Measurements from ENCODE around the gene FCER2.

The FCER2 gene

DNA sequence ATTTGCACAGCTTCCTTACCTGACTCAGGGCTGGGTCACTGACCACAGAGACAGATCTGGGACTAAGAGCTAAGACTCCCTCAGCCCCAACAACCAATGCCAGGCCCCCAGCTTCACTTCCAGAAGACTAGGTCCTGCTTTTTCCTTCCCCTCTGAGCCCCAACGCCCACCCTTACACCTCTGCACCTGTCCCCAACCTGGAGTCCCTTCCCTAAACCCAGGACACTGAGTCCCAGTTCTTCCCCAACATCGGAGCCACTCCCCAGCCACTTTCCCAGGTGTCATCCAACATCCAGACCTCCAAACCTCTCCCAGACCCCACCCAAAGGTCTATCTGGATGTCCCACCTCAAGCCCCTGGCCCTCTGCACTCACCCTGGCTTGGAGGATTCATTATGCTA, 2.9 kb downstream of the FCER2 start:
- Histone ChIP-seq H3K79me2 (ENCODE audit: insufficient read depth, low read length) (no peaks in the 10 kb centered on the region), H3K4me3 (ENCODE audit: low read depth, low read length, poor library complexity, severe bottlenecking) (no peak overlapping the region), H4K20me1 (ENCODE audit: insufficient read depth, low read length) (no peaks in the 10 kb centered on the region), H3F3A (ENCODE audit: insufficient read depth, low read length) (no peaks in the 10 kb centered on the region), H3K9me2 (ENCODE audit: low read depth, low read length) (no peaks in the 10 kb centered on the region), H3K4me1 (ENCODE audit: insufficient read depth, low read length, severe bottlenecking) (no peaks in the 10 kb centered on the region), H3K9me3 (ENCODE audit: low read length) (no peaks in the 10 kb centered on the region), H3K4me2 (ENCODE audit: low read length) (no peak overlapping the region), H2AFZ (ENCODE audit: low read length) (no peak overlapping the region), H3K9ac (ENCODE audit: low read length) (no peak overlapping the region), H3K27me3 (ENCODE audit: insufficient read depth, low read length) (peaks cover 6% of the 10 kb centered on the region; the same call in 1 of the 2 replicates), H3K36me3 (ENCODE audit: insufficient read depth, low read length) (no peaks in the 10 kb centered on the region), H3K27ac (ENCODE audit: low read depth, low read length, poor library complexity, severe bottlenecking) (no peak overlapping the region)
- TF ChIP-seq, protein P1, sequence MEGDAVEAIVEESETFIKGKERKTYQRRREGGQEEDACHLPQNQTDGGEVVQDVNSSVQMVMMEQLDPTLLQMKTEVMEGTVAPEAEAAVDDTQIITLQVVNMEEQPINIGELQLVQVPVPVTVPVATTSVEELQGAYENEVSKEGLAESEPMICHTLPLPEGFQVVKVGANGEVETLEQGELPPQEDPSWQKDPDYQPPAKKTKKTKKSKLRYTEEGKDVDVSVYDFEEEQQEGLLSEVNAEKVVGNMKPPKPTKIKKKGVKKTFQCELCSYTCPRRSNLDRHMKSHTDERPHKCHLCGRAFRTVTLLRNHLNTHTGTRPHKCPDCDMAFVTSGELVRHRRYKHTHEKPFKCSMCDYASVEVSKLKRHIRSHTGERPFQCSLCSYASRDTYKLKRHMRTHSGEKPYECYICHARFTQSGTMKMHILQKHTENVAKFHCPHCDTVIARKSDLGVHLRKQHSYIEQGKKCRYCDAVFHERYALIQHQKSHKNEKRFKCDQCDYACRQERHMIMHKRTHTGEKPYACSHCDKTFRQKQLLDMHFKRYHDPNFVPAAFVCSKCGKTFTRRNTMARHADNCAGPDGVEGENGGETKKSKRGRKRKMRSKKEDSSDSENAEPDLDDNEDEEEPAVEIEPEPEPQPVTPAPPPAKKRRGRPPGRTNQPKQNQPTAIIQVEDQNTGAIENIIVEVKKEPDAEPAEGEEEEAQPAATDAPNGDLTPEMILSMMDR (IDR thresholded peaks at IDR 0.05; ENCODE audit: low read length): no peak
- TF ChIP-seq EZH2 (IDR thresholded peaks at IDR 0.05; ENCODE audit: borderline replicate concordance, low read length): no peak

DNA sequence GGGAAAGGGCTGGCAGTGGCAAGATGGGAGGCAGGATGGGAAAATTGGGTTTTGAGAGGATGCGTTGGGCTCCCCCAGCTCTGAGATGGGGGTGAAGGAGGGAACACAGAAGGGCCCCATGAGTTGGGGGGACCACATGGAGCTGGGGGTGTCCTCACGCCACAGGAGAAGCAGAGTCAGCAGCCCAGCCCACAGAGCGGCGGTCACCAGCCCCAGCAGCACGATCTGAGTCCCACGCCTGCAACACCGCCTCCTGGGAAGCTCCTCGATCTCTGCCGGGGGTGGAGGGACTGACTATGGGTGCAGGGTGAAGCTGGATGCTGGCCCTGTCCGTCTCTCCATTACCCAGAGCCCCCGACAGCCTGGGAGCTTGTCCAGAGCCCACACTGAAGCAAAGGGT, 3.3 kb downstream of the FCER2 start:
- Histone ChIP-seq H2AFZ (ENCODE audit: low read length) (no peak overlapping the region), H3K79me2 (ENCODE audit: insufficient read depth, low read length) (no peaks in the 10 kb centered on the region), H3K9me3 (ENCODE audit: low read length) (no peaks in the 10 kb centered on the region), H3K4me3 (ENCODE audit: low read depth, low read length, poor library complexity, severe bottlenecking) (no peak overlapping the region), H3F3A (ENCODE audit: insufficient read depth, low read length) (no peaks in the 10 kb centered on the region), H3K27ac (ENCODE audit: low read depth, low read length, poor library complexity, severe bottlenecking) (no peak overlapping the region), H3K4me2 (ENCODE audit: low read length) (no peak overlapping the region), H4K20me1 (ENCODE audit: insufficient read depth, low read length) (no peaks in the 10 kb centered on the region), H3K36me3 (ENCODE audit: insufficient read depth, low read length) (no peaks in the 10 kb centered on the region), H3K9me2 (ENCODE audit: low read depth, low read length) (no peaks in the 10 kb centered on the region), H3K27me3 (ENCODE audit: insufficient read depth, low read length) (peaks cover 6% of the 10 kb centered on the region; the same call in 1 of the 2 replicates), H3K4me1 (ENCODE audit: insufficient read depth, low read length, severe bottlenecking) (no peaks in the 10 kb centered on the region), H3K9ac (ENCODE audit: low read length) (no peak overlapping the region)
- no peak for TF ChIP-seq EZH2 (IDR thresholded peaks at IDR 0.05; ENCODE audit: borderline replicate concordance, low read length)
- TF ChIP-seq, protein P1 (IDR thresholded peaks at IDR 0.05; ENCODE audit: low read length): no peak

DNA sequence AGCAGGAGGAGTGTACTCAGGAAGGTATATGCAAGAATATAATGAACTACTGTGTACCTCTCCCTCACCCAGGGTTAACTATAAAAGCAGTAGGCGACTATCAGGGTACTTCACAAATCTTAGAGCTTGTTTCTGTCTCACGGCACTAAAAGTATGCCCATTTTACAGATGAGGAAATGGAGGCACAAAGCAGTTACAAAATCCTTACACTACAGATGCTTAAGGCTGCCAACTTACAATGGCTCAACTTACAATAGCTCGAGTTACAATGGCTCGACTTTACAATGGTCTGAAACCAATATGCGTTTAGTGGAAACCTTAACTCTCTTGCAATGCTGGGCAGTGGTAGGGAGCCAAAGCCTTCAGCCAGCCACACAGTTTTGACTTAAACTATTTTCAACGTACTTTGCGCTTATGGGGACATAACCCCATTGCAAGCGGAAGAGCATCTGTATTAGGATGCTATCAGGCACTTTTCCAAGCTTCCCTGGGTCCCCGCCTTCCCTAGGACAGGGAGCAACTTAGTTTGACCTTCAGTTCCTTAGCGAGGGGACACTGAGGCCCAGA, 4.1 kb downstream of the FCER2 start:
- Histone ChIP-seq H3K79me2 (ENCODE audit: insufficient read depth, low read length) (no peaks in the 10 kb centered on the region), H3F3A (ENCODE audit: insufficient read depth, low read length) (no peaks in the 10 kb centered on the region), H3K36me3 (ENCODE audit: insufficient read depth, low read length) (no peaks in the 10 kb centered on the region), H3K9ac (ENCODE audit: low read length) (no peak overlapping the region), H3K27ac (ENCODE audit: low read depth, low read length, poor library complexity, severe bottlenecking) (no peak overlapping the region), H3K9me2 (ENCODE audit: low read depth, low read length) (no peaks in the 10 kb centered on the region), H3K9me3 (ENCODE audit: low read length) (no peaks in the 10 kb centered on the region), H2AFZ (ENCODE audit: low read length) (no peak overlapping the region), H3K27me3 (ENCODE audit: insufficient read depth, low read length) (peaks cover 6% of the 10 kb centered on the region; the same call in 1 of the 2 replicates), H3K4me1 (ENCODE audit: insufficient read depth, low read length, severe bottlenecking) (no peaks in the 10 kb centered on the region), H3K4me3 (ENCODE audit: low read depth, low read length, poor library complexity, severe bottlenecking) (no peak overlapping the region), H3K4me2 (ENCODE audit: low read length) (no peak overlapping the region), H4K20me1 (ENCODE audit: insufficient read depth, low read length) (no peaks in the 10 kb centered on the region)
- TF ChIP-seq, protein P1 (IDR thresholded peaks at IDR 0.05; ENCODE audit: low read length): no peak
- TF ChIP-seq EZH2 (IDR thresholded peaks at IDR 0.05; ENCODE audit: borderline replicate concordance, low read length): no peak
